Gastroesophageal sphincter (tissue), 4 donors: ENCODE data around the gene LARP6. TPM values are rescaled to one million over a fixed set of nuclear protein-coding genes. Genes with fewer than 3 reads are reported as not detected.

ENCODE experiments used
- ATAC-seq: fragments of 150-250 bp; one replicate; pipeline ENCODE4 v1.9.1; 2016; ENCODE audit warnings: mild to moderate bottlenecking, moderate library complexity
- H3K27ac ChIP-seq, 4 donors: fragments of 200-600 bp; sonication (generic) in 3 of 4; 1 replicate in 3 of 4; 2 replicates in 1 of 4; pipeline ENCODE4 v1.5.1; 2016 to 2019
- H3K27me3 ChIP-seq: fragments of 200-600 bp; sonication (generic); one replicate; pipeline ENCODE4 v1.5.1; 2019
- H3K36me3 ChIP-seq, 2 donors: fragments of 200-600 bp; sonication (generic); one replicate each; pipeline ENCODE4 v1.5.1; 2019; ENCODE audit warnings: control low read depth in 1 of 2
- H3K4me1 ChIP-seq, 3 donors: fragments of 200-600 bp; sonication (generic); 1 replicate in 2 of 3; 2 replicates in 1 of 3; pipeline ENCODE4 v1.5.1; 2016 to 2019; ENCODE audit warnings: control low read depth in 2 of 3
- H3K4me3 ChIP-seq, 2 donors: fragments of 200-600 bp; sonication (generic); one replicate each; pipeline ENCODE4 v1.5.1; 2019; ENCODE audit warnings: mild to moderate bottlenecking in 1 of 2, moderate library complexity in 1 of 2
- H3K9me3 ChIP-seq, 3 donors: fragments of 200-600 bp; sonication (generic); one replicate each; pipeline ENCODE4 v1.5.1; 2017 to 2019; ENCODE audit warnings: control low read depth in 2 of 3
- EP300 ChIP-seq: sonication (generic); formaldehyde crosslinking; IDR thresholded peaks from one replicate; pipeline ENCODE4 v1.6.1; 2017; ENCODE audit warnings: antibody characterized with exemption, mild to moderate bottlenecking
- POLR2A ChIP-seq, 2 donors: fragments of 450-650 bp; IDR thresholded peaks; one replicate each; pipeline ENCODE4 v1.6.1; 2017; ENCODE audit warnings: antibody characterized with exemption in 2 of 2, mild to moderate bottlenecking in 2 of 2, moderate library complexity in 1 of 2
- POLR2AphosphoS5 ChIP-seq: sonication (generic); formaldehyde crosslinking; IDR thresholded peaks from one replicate; pipeline ENCODE4 v1.6.1; 2017; ENCODE audit warnings: antibody characterized with exemption
- WGBS, 2 donors: methylation state at CpG; one replicate each; pipeline ENCODE4 v1.1.5; 2018; ENCODE audit warnings: low coverage in 1 of 2; 5-methylcytosine and 5-hydroxymethylcytosine counted together
- total RNA-seq, 4 donors: library from RNA; depleted of rRNA; stranded (reverse); fragments of >200 nt; gene quantifications; one replicate each; pipeline ENCODE4 v1.1.0, GENCODE V29; 2016
- TF ChIP-seq, protein P1 (sequence below), 4 experiments: fragments of 200-600 bp in 2 of 4; fragments of 450-650 bp in 2 of 4; sonication (generic) in 1 of 4; IDR thresholded peaks; one replicate each; pipeline ENCODE4 v1.5.1; 2017 to 2019; ENCODE audit warnings: antibody characterized with exemption in 4 of 4, mild to moderate bottlenecking in 2 of 4, moderate library complexity in 2 of 4

LARP6 gene
- total RNA-seq, 4 donors from 2014 or later: 43.7 to 48.2 (median 45.5) TPM

GRCh38 chr15:70794596-70795310 lies 59.2 kb downstream of the LARP6 start:
- 56 to 83% methylated on average over 2 to 5 of the region's 12 CpGs for WGBS, 2 donors
- no peaks in the 10 kb centered on the region for H3K9me3 ChIP-seq
- no peak overlapping the region for H3K4me3 ChIP-seq
- H3K4me1 ChIP-seq: peaks cover 0 to 5% (median 3%) of the 10 kb centered on the region in 3 donors
- H3K36me3 ChIP-seq: no peaks in the 10 kb centered on the region
- peak overlapping the region in 3 of 4 donors; percentile 34 to 59 (median 50) for H3K27ac ChIP-seq
- no peak for ATAC-seq
- H3K27me3 ChIP-seq: no peaks in the 10 kb centered on the region
- TF ChIP-seq EP300 (no peak), POLR2AphosphoS5 (no peak), POLR2A (IDR thresholded peaks at IDR 0.05) (no peak)
- TF ChIP-seq, protein P1, sequence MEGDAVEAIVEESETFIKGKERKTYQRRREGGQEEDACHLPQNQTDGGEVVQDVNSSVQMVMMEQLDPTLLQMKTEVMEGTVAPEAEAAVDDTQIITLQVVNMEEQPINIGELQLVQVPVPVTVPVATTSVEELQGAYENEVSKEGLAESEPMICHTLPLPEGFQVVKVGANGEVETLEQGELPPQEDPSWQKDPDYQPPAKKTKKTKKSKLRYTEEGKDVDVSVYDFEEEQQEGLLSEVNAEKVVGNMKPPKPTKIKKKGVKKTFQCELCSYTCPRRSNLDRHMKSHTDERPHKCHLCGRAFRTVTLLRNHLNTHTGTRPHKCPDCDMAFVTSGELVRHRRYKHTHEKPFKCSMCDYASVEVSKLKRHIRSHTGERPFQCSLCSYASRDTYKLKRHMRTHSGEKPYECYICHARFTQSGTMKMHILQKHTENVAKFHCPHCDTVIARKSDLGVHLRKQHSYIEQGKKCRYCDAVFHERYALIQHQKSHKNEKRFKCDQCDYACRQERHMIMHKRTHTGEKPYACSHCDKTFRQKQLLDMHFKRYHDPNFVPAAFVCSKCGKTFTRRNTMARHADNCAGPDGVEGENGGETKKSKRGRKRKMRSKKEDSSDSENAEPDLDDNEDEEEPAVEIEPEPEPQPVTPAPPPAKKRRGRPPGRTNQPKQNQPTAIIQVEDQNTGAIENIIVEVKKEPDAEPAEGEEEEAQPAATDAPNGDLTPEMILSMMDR (IDR thresholded peaks at IDR 0.05): no peak

DNA sequence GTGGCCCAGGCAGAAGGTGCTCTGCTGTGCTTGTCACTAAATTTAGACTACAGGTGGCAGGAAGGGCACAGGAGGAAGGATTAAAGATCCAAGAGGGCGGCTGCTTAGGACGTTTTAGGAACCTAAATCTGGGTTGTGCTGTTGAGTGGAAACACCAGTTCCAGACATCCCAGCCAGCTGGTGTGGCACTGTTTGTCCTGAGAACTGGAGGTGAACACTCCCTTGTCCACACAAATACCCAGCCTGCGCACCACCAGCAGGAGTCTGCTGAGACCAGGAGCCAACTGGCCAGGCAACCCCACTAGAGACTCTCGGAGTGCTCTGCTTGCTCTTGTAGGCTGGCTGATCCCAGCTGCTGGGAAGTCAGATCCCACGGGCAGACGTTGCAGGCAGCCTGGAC lies 60.3 kb downstream of the LARP6 start:
- ATAC-seq: no peak
- 60 to 72% methylated on average over 1 to 3 of the region's 6 CpGs for WGBS, 2 donors
- no peaks in the 10 kb centered on the region for H3K9me3 ChIP-seq
- no peak overlapping the region for H3K27ac ChIP-seq
- H3K4me3 ChIP-seq: no peak overlapping the region
- no peaks in the 10 kb centered on the region for H3K36me3 ChIP-seq
- no peaks in the 10 kb centered on the region for H3K27me3 ChIP-seq
- TF ChIP-seq POLR2AphosphoS5 (no peak), POLR2A (IDR thresholded peaks at IDR 0.05) (no peak), EP300 (no peak)
- TF ChIP-seq, protein P1 (IDR thresholded peaks at IDR 0.05): no peak
- H3K4me1 ChIP-seq: no peaks in the 10 kb centered on the region

DNA sequence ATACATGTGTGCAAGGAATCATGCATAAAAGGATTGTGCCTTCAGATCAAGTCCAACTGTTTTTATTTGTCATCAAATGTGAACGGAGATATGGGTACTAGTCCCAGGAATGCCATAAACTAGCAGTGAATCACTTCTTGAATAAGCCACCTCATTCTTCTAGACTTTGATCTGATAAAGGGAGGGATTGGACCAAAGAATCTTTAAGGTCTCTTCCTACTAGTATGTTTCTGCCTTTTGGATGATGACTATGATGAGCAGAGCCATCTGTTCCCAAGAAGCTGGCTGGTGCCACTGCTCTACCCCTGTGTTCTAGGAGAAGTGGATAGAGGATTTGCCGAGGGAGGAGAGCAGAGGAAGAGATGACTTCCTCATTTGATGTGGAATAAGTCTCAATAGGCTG lies 61.8 kb downstream of the LARP6 start:
- Histone ChIP-seq H3K9me3 (no peaks in the 10 kb centered on the region), H3K4me1 (no peaks in the 10 kb centered on the region), H3K27me3 (no peaks in the 10 kb centered on the region), H3K36me3 (no peaks in the 10 kb centered on the region), H3K27ac (no peak overlapping the region), H3K4me3 (no peak overlapping the region)
- ATAC-seq: no peak
- TF ChIP-seq POLR2A (IDR thresholded peaks at IDR 0.05) (no peak), POLR2AphosphoS5 (no peak), EP300 (no peak)
- TF ChIP-seq, protein P1 (IDR thresholded peaks at IDR 0.05): no peak
- 58 to 87% methylated on average over 2 of the region's 2 CpGs for WGBS, 2 donors

DNA sequence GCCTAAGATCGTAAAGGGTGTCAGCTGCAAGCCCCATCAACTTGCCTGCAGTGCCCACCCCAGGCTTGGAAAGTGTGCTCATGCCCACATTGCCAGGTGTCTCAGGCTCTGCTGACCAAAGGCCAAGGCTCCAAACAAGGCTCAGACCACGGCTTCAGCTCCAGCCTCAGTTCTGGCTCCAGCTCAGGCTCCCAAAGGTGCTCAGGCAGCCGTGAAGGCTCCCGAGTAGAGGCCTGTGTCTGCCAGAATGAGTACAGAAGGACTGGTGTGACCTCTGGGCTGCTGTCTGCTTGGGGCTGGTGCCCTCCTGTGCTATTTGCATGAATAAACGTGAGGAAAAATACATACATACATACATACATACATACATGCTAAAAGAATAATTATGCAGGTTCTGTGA lies 62.7 kb downstream of the LARP6 start:
- TF ChIP-seq, protein P1 (IDR thresholded peaks at IDR 0.05): no peak
- TF ChIP-seq POLR2A (IDR thresholded peaks at IDR 0.05) (no peak), EP300 (no peak), POLR2AphosphoS5 (no peak)
- 88 to 100% methylated on average over 1 to 5 of the region's 5 CpGs for WGBS, 2 donors
- no peak for ATAC-seq
- no peaks in the 10 kb centered on the region for H3K36me3 ChIP-seq
- H3K4me1 ChIP-seq: no peaks in the 10 kb centered on the region
- H3K4me3 ChIP-seq: no peak overlapping the region
- no peaks in the 10 kb centered on the region for H3K9me3 ChIP-seq
- no peaks in the 10 kb centered on the region for H3K27me3 ChIP-seq
- no peak overlapping the region for H3K27ac ChIP-seq

GRCh38 chr15:70789213-70789612 lies 64.7 kb downstream of the LARP6 start:
- TF ChIP-seq POLR2AphosphoS5 (no peak), EP300 (no peak), POLR2A (IDR thresholded peaks at IDR 0.05) (no peak)
- TF ChIP-seq, protein P1 (IDR thresholded peaks at IDR 0.05): no peak
- H3K9me3 ChIP-seq: no peaks in the 10 kb centered on the region
- H3K27me3 ChIP-seq: no peaks in the 10 kb centered on the region
- H3K36me3 ChIP-seq: no peaks in the 10 kb centered on the region
- no peak overlapping the region for H3K27ac ChIP-seq
- H3K4me1 ChIP-seq: no peaks in the 10 kb centered on the region
- 57 to 68% methylated on average over 2 to 3 of the region's 4 CpGs for WGBS, 2 donors
- no peak for ATAC-seq
- no peak overlapping the region for H3K4me3 ChIP-seq
